H1 (cell line): ENCODE measurements around the gene C15orf40. TPM values are rescaled to one million over a fixed set of nuclear protein-coding genes. Genes with fewer than 3 reads are reported as not detected.

Experiments used
- CTCF ChIA-PET: fragments of 300-600 bp; sonication (Branson Sonifier 250); formaldehyde crosslinking; loops from one replicate; lab custom pipeline; 2021; ENCODE audit not compliant: partially characterized antibody; lab: Charles Lee
- POLR2A ChIA-PET: fragments of 300-600 bp; sonication (Branson Sonifier 250); formaldehyde crosslinking; loops from one replicate; lab custom pipeline; 2021; ENCODE audit warnings: inconsistent platforms; ENCODE audit not compliant: partially characterized antibody; lab: Charles Lee
- DNase-seq, 2 experiments: peaks; one replicate each; pipeline versions ENCODE4 v3.0.0 to v3.0.0-alpha.2; 2010 to 2022; ENCODE audit warnings: low spot score in 2 of 2, low read depth in 1 of 2, mixed read lengths in 1 of 2
- FAIRE-seq: peaks from 2 replicates; lab custom pipeline; 2011; peaks lifted over from hg19 to GRCh38; lab: Jason Lieb, UNC
- H2AFZ ChIP-seq: 2 replicates; pipeline ENCODE4 v1.8.1; 2012; ENCODE audit warnings: low read length, inconsistent platforms
- H2AK5ac ChIP-seq: 2 replicates; pipeline ENCODE4 v1.6.1; 2013; ENCODE audit warnings: low read depth, low read length
- H2BK120ac ChIP-seq: replicated peaks from 2 replicates; pipeline ENCODE3; 2013; ENCODE audit warnings: low read depth, low read length, inconsistent platforms
- H2BK12ac ChIP-seq: 2 replicates; pipeline ENCODE4 v1.6.1; 2013; ENCODE audit warnings: low read depth, low read length
- H2BK15ac ChIP-seq: 2 replicates; pipeline ENCODE4 v1.6.1; 2013; ENCODE audit warnings: low read length
- H2BK20ac ChIP-seq: 2 replicates; pipeline ENCODE4 v1.6.1; 2013; ENCODE audit warnings: low read length
- H2BK5ac ChIP-seq: 2 replicates; pipeline ENCODE4 v1.6.1; 2013; ENCODE audit warnings: low read depth, low read length
- H3K14ac ChIP-seq: 2 replicates; pipeline ENCODE4 v1.6.1; 2013; ENCODE audit warnings: inconsistent platforms; ENCODE audit not compliant: insufficient read length
- H3K18ac ChIP-seq: 2 replicates; pipeline ENCODE4 v1.6.1; 2013; ENCODE audit warnings: low read length; ENCODE audit errors: extremely low read depth
- H3K23ac ChIP-seq: 2 replicates; pipeline ENCODE4 v1.6.1; 2013; ENCODE audit warnings: inconsistent platforms; ENCODE audit not compliant: insufficient read length
- H3K23me2 ChIP-seq: 2 replicates; pipeline ENCODE4 v1.6.1; 2013; ENCODE audit warnings: low read depth, low read length
- H3K27ac ChIP-seq: 2 replicates; pipeline ENCODE4 v1.6.1; 2011; ENCODE audit warnings: low read depth, low read length, inconsistent platforms
- H3K27me3 ChIP-seq, 4 experiments: replicated peaks in 1 of 4; 1 replicate in 1 of 4; 2 replicates in 3 of 4; pipeline versions ENCODE4 v1.6.1 to v1.8.1; 2011 to 2013; ENCODE audit warnings: low read length in 3 of 4, mild to moderate bottlenecking in 3 of 4, inconsistent platforms in 2 of 4, mixed read lengths in 2 of 4, moderate library complexity in 1 of 4; ENCODE audit not compliant: control insufficient read depth in 3 of 4, insufficient read depth in 3 of 4; ENCODE audit errors: extremely low read depth in 1 of 4
- H3K36me3 ChIP-seq, 4 experiments: 2 replicates each; pipeline versions ENCODE4 v1.6.1 to v1.8.1; 2011 to 2013; ENCODE audit warnings: mild to moderate bottlenecking in 4 of 4, low read length in 3 of 4, moderate library complexity in 2 of 4, control low read depth in 1 of 4, inconsistent platforms in 1 of 4; ENCODE audit not compliant: insufficient read depth in 4 of 4, control insufficient read depth in 2 of 4
- H3K4ac ChIP-seq: replicated peaks from 2 replicates; pipeline ENCODE3; 2013; ENCODE audit warnings: low read length, low read depth, mixed read lengths, inconsistent platforms; ENCODE audit not compliant: insufficient read length
- H3K4me1 ChIP-seq, 4 experiments: replicated peaks in 1 of 4; 1 replicate in 1 of 4; 2 replicates in 3 of 4; pipeline versions ENCODE4 v1.6.1 to v1.8.1; 2011 to 2013; ENCODE audit warnings: low read length in 3 of 4, inconsistent platforms in 2 of 4, mixed read lengths in 1 of 4; ENCODE audit not compliant: insufficient read depth in 4 of 4, control insufficient read depth in 3 of 4
- H3K4me2 ChIP-seq, 2 experiments: 2 replicates each; pipeline versions ENCODE4 v1.6.1 to v1.8.1; 2011 to 2013; ENCODE audit warnings: low read depth in 2 of 2, low read length in 2 of 2, control low read depth in 1 of 2, inconsistent platforms in 1 of 2, mild to moderate bottlenecking in 1 of 2; ENCODE audit not compliant: insufficient read depth in 1 of 2
- H3K4me3 ChIP-seq, 4 experiments: fragments of 200-600, 300-600 bp in 1 of 4; sonication (generic), shearing (Covaris generic), sonication (Bioruptor Twin) in 1 of 4; 2 replicates each; pipeline versions ENCODE4 v1.5.1 to v1.8.1; 2011 to 2016; ENCODE audit warnings: low read length in 4 of 4, low read depth in 3 of 4, control low read depth in 2 of 4, inconsistent platforms in 2 of 4, mild to moderate bottlenecking in 2 of 4, mixed read lengths in 1 of 4, moderate library complexity in 1 of 4; ENCODE audit not compliant: insufficient read depth in 2 of 4; ENCODE audit errors: extremely low read depth in 1 of 4
- H3K56ac ChIP-seq: replicated peaks from 2 replicates; pipeline ENCODE3; 2013; ENCODE audit warnings: low read depth, mild to moderate bottlenecking, mixed read lengths, low read length, inconsistent platforms; ENCODE audit not compliant: insufficient read length
- H3K79me1 ChIP-seq: 2 replicates; pipeline ENCODE4 v1.6.1; 2013; ENCODE audit warnings: low read depth, low read length, control low read depth
- H3K79me2 ChIP-seq, 2 experiments: 2 replicates each; pipeline versions ENCODE4 v1.6.1 to v1.8.1; 2012 to 2013; ENCODE audit warnings: low read length in 2 of 2, mild to moderate bottlenecking in 2 of 2, inconsistent platforms in 1 of 2; ENCODE audit not compliant: insufficient read depth in 2 of 2, control insufficient read depth in 1 of 2
- H3K9ac ChIP-seq, 4 experiments: replicated peaks in 1 of 4; 1 replicate in 1 of 4; 2 replicates in 3 of 4; pipeline versions ENCODE4 v1.6.1 to v1.8.1; 2011 to 2013; ENCODE audit warnings: low read depth in 3 of 4, low read length in 3 of 4, control low read depth in 2 of 4, mild to moderate bottlenecking in 2 of 4, moderate library complexity in 2 of 4, inconsistent platforms in 1 of 4; ENCODE audit errors: extremely low read depth in 1 of 4
- H3K9me3 ChIP-seq, 2 experiments: 2 replicates each; pipeline versions ENCODE4 v1.6.1 to v1.8.1; 2012 to 2013; ENCODE audit warnings: mild to moderate bottlenecking in 2 of 2, moderate library complexity in 2 of 2, control low read depth in 1 of 2, inconsistent platforms in 1 of 2, low read depth in 1 of 2, low read length in 1 of 2, mixed read lengths in 1 of 2; ENCODE audit not compliant: insufficient read depth in 2 of 2
- H4K20me1 ChIP-seq, 2 experiments: replicated peaks in 1 of 2; 2 replicates each; pipeline versions ENCODE3 to v1.8.1; 2011 to 2013; ENCODE audit warnings: inconsistent platforms in 2 of 2, low read length in 2 of 2, mild to moderate bottlenecking in 1 of 2; ENCODE audit not compliant: insufficient read depth in 2 of 2, control insufficient read depth in 1 of 2
- H4K5ac ChIP-seq: 2 replicates; pipeline ENCODE4 v1.6.1; 2013; ENCODE audit warnings: low read length, low read depth, mixed read lengths, inconsistent platforms; ENCODE audit not compliant: insufficient read length
- H4K8ac ChIP-seq: 2 replicates; pipeline ENCODE4 v1.8.0; 2013; ENCODE audit warnings: mild to moderate bottlenecking, moderate library complexity, low read length, inconsistent platforms; ENCODE audit not compliant: insufficient read depth; ENCODE audit errors: extremely low read depth
- H4K91ac ChIP-seq: replicated peaks from 2 replicates; pipeline ENCODE3; 2013; ENCODE audit warnings: low read length, mixed read lengths, inconsistent platforms; ENCODE audit not compliant: insufficient read length
- MAFK ChIP-seq: IDR thresholded peaks from 2 replicates; pipeline ENCODE4 v1.6.1; 2012; ENCODE audit warnings: low read depth, mild to moderate bottlenecking, improper control_type of control experiment, low read length
- SAP30 ChIP-seq: fragments of 300-600 bp; sonication (generic); IDR thresholded peaks from 2 replicates; pipeline ENCODE4 v1.7.1; 2012; ENCODE audit warnings: low read length, moderate library complexity, mild to moderate bottlenecking, inconsistent platforms; ENCODE audit not compliant: insufficient read depth, insufficient replicate concordance
- WGBS, 2 experiments: shearing (Covaris generic) in 1 of 2; methylation state at CpG; one replicate each; pipeline versions ENCODE4 v1.1.6 to v1.1.7; 2013 to 2015; ENCODE audit warnings: low lambda C conversion rate in 2 of 2, mixed read lengths in 2 of 2, inconsistent platforms in 1 of 2, low coverage in 1 of 2, missing lambda C conversion rate in 1 of 2; ENCODE audit not compliant: insufficient replicate concordance in 2 of 2, insufficient coverage in 1 of 2, insufficient read length in 1 of 2; ENCODE audit errors: extremely low coverage in 1 of 2, missing lambda C conversion rate in 1 of 2; 5-methylcytosine and 5-hydroxymethylcytosine counted together
- polyA plus RNA-seq, 7 experiments: library from polyadenylated mRNA; depleted of rRNA in 3 of 7; stranded (reverse) in 5 of 7; unstranded in 2 of 7; fragments of >200 nt in 5 of 7; fragments of 200-250 nt in 2 of 7; gene quantifications; 1 replicate in 5 of 7; 2 replicates in 1 of 7; 4 replicates in 1 of 7; pipeline versions ENCODE4 v1.2.1 to v1.2.3, GENCODE V29; 2011 to 2013; ENCODE audit warnings: missing spikeins in 2 of 7, mixed read lengths in 2 of 7
- total RNA-seq: library from RNA; stranded (reverse); fragmentation: NEBNext Ultra II Directional; extraction: Animal tissue kit (Norgen Biotek cat#: 25700); gene quantifications from 2 replicates; pipeline ENCODE4 v1.2.1, GENCODE V29; 2021
- TF ChIP-seq, protein P1 (sequence below): IDR thresholded peaks from 2 replicates; pipeline ENCODE4 v1.6.1; 2012; ENCODE audit warnings: low read length, inconsistent platforms

Gene C15orf40
- total and polyA plus RNA-seq, 2 of the 8 experiments (the other 6 are each of a cell fraction or from before 2014, with no cell fraction given): 10.7 TPM

DNA sequence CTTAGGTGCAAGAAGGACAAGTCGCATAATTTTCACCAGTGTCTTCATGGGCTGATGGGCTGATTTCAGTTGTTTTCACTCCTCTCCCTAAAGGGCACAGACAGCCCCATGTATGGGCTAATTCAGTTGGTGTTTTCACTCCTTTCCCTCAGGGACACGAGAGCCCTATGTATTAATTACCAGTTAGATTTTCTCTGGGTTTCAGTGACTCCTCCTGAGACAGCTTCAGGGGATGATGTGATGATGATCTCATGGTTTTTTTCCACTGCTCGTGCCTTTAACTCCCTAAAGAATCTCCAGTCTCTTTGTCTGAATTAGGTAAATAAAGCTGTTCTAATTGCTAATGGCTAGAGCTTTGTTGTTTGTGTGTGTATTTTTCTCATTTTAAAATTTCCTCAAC, 15.5 kb downstream of the C15orf40 start:
- no peak overlapping the region for H3K4ac ChIP-seq
- H2BK120ac ChIP-seq: no peak overlapping the region
- no peak overlapping the region for H4K8ac ChIP-seq
- no peak overlapping the region for H4K91ac ChIP-seq
- H3K9me3 ChIP-seq: peaks cover 0 to 3% of the 10 kb centered on the region in 2 experiments; a peak in 1 of 4 replicates
- no peaks in the 10 kb centered on the region for H3K79me2 ChIP-seq
- FAIRE-seq (no peak), DNase-seq (no peak)
- no peaks in the 10 kb centered on the region for H4K20me1 ChIP-seq
- CTCF ChIA-PET: interaction anchor here (0.6 to 1.1 kb wide), 5 partner anchors 11 to 937 kb away, joined by 3 to 4 read pairs (median 3); no protein-coding TSS in a partner anchor
- H3K9ac ChIP-seq: no peak overlapping the region
- H2AFZ ChIP-seq: no peak overlapping the region
- no peak overlapping the region for H2BK12ac ChIP-seq
- no peak overlapping the region for H3K4me3 ChIP-seq
- no peak overlapping the region for H2AK5ac ChIP-seq
- H3K23ac ChIP-seq: no peak overlapping the region
- no peaks in the 10 kb centered on the region for H3K27me3 ChIP-seq
- H3K4me2 ChIP-seq: no peak overlapping the region
- 87% methylated on average over 3 of the region's 3 CpGs; no CpG with 5 or more reads in 1 of the 2 experiments for WGBS, 2 experiments
- H3K14ac ChIP-seq: no peak overlapping the region
- H2BK15ac ChIP-seq: no peak overlapping the region
- H3K18ac ChIP-seq: no peak overlapping the region
- TF ChIP-seq SAP30 (no peak), MAFK (no peak)
- TF ChIP-seq, protein P1, sequence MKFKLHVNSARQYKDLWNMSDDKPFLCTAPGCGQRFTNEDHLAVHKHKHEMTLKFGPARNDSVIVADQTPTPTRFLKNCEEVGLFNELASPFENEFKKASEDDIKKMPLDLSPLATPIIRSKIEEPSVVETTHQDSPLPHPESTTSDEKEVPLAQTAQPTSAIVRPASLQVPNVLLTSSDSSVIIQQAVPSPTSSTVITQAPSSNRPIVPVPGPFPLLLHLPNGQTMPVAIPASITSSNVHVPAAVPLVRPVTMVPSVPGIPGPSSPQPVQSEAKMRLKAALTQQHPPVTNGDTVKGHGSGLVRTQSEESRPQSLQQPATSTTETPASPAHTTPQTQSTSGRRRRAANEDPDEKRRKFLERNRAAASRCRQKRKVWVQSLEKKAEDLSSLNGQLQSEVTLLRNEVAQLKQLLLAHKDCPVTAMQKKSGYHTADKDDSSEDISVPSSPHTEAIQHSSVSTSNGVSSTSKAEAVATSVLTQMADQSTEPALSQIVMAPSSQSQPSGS: no peak
- H3K79me1 ChIP-seq: no peaks in the 10 kb centered on the region
- POLR2A ChIA-PET: interaction anchor here (0.7 to 1.9 kb wide), 4 partner anchors 10 to 101 kb away, joined by 3 to 9 read pairs (median 4); partner anchors contain the start of gene RAMAC
- H3K23me2 ChIP-seq: no peaks in the 10 kb centered on the region
- H3K4me1 ChIP-seq: peaks cover 0 to 2% (median 0%) of the 10 kb centered on the region in 4 experiments; a peak in 1 of 7 replicates
- H2BK20ac ChIP-seq: no peak overlapping the region
- no peak overlapping the region for H3K27ac ChIP-seq
- no peak overlapping the region for H3K56ac ChIP-seq
- no peak overlapping the region for H2BK5ac ChIP-seq
- peaks cover 0 to 2% (median 0%) of the 10 kb centered on the region in 4 experiments; a peak in 2 of 8 replicates for H3K36me3 ChIP-seq
- H4K5ac ChIP-seq: no peak overlapping the region
